WTC11 (cell line): Measurements from ENCODE around the gene TBC1D21. TPM values are rescaled to one million over a fixed set of nuclear protein-coding genes. Genes with fewer than 3 reads are reported as not detected.
A peak's percentile ranks its signal among the peaks of the same experiment; 100 is the strongest.

Experiments used
- ATAC-seq: fragments of 200-7000 bp; cut with Tn5 transposase; 2 replicates; pipeline ENCODE4 v1.10.0; 2021; ENCODE audit warnings: mild to moderate bottlenecking, moderate library complexity
- Bru-seq: library from RNA; stranded (reverse); fragments of 400-500 nt; gene quantifications from one replicate; lab custom pipeline; 2021; lab: Mats Ljungman, UMichigan
- CTCF ChIA-PET: fragments of 300-600 bp; sonication (Branson Sonifier 250); formaldehyde crosslinking; loops from one replicate; lab custom pipeline; 2021; ENCODE audit warnings: antibody characterized with exemption; lab: Charles Lee
- POLR2A ChIA-PET: fragments of 350-600 bp; sonication (Branson Sonifier 250); formaldehyde crosslinking; loops from one replicate; lab custom pipeline; 2021; ENCODE audit warnings: antibody characterized with exemption; lab: Charles Lee
- DNase-seq: peaks from one replicate; pipeline ENCODE4 v3.0.0; 2021; ENCODE audit warnings: low spot score
- H3K27ac Mint-ChIP-seq: 2 replicates; pipeline ENCODE4 v1.8.0; 2021; ENCODE audit warnings: mixed read lengths
- H3K27me3 Mint-ChIP-seq: 2 replicates; pipeline ENCODE4 v1.8.0; 2021; ENCODE audit warnings: low read depth, mild to moderate bottlenecking, moderate library complexity, mixed read lengths
- H3K36me3 Mint-ChIP-seq: 2 replicates; pipeline ENCODE4 v1.8.0; 2021; ENCODE audit warnings: mixed read lengths
- H3K4me1 Mint-ChIP-seq: 2 replicates; pipeline ENCODE4 v1.8.0; 2022; ENCODE audit warnings: mixed read lengths
- H3K4me3 Mint-ChIP-seq: 2 replicates; pipeline ENCODE4 v1.8.0; 2021; ENCODE audit warnings: mild to moderate bottlenecking, moderate library complexity, mixed read lengths
- H3K9me3 Mint-ChIP-seq: 2 replicates; pipeline ENCODE4 v1.8.0; 2021; ENCODE audit warnings: mixed read lengths
- CDX4 ChIP-seq: fragments of 250-450 bp; sonication (Bioruptor Pico); IDR thresholded peaks from 2 replicates; pipeline ENCODE4 v1.9.0; 2021; ENCODE audit warnings: moderate library complexity, mild to moderate bottlenecking, inconsistent platforms, borderline replicate concordance
- ELF4 ChIP-seq: sonication (generic); formaldehyde crosslinking; IDR thresholded peaks from 2 replicates; pipeline ENCODE4 v1.8.1; 2022; ENCODE audit warnings: low read depth, mild to moderate bottlenecking, moderate library complexity, missing genetic modification reagents
- GTF2I ChIP-seq: fragments of 250-450 bp; sonication (Bioruptor Pico); conservative IDR thresholded peaks from 2 replicates; pipeline ENCODE4 v1.4.0; 2021; ENCODE audit warnings: mild to moderate bottlenecking
- KAT7 ChIP-seq: sonication (generic); formaldehyde crosslinking; IDR thresholded peaks from 2 replicates; pipeline ENCODE4 v1.8.1; 2023; ENCODE audit warnings: missing genetic modification reagents, mild to moderate bottlenecking, borderline replicate concordance
- MYBL2 ChIP-seq: sonication (generic); formaldehyde crosslinking; IDR thresholded peaks from 2 replicates; pipeline ENCODE4 v1.8.1; 2023; ENCODE audit warnings: mild to moderate bottlenecking, moderate library complexity, missing genetic modification reagents
- NFATC4 ChIP-seq: fragments of 250-450 bp; sonication (Bioruptor Pico); IDR thresholded peaks from 2 replicates; pipeline ENCODE4 v1.9.0; 2021; ENCODE audit warnings: mild to moderate bottlenecking
- NFYB ChIP-seq: sonication (generic); formaldehyde crosslinking; conservative IDR thresholded peaks from 2 replicates; pipeline ENCODE4 v1.8.0; 2022; ENCODE audit warnings: low read depth, missing genetic modification reagents
- PRDM15 ChIP-seq: sonication (generic); formaldehyde crosslinking; IDR thresholded peaks from 2 replicates; pipeline ENCODE4 v1.8.0; 2022; ENCODE audit warnings: missing genetic modification reagents
- RORB ChIP-seq: fragments of 250-450 bp; sonication (Bioruptor Pico); IDR thresholded peaks from 2 replicates; pipeline ENCODE4 v1.9.0; 2021; ENCODE audit warnings: mild to moderate bottlenecking
- SMAD3 ChIP-seq: sonication (generic); formaldehyde crosslinking; IDR thresholded peaks from 2 replicates; pipeline ENCODE4 v1.8.0; 2022; ENCODE audit warnings: missing genetic modification reagents, mild to moderate bottlenecking, borderline replicate concordance
- SP1 ChIP-seq: sonication (generic); formaldehyde crosslinking; conservative IDR thresholded peaks from 2 replicates; pipeline ENCODE4 v1.8.1; 2022; ENCODE audit warnings: missing genetic modification reagents
- ZBTB21 ChIP-seq: sonication (generic); formaldehyde crosslinking; IDR thresholded peaks from 2 replicates; pipeline ENCODE4 v1.8.1; 2023; ENCODE audit warnings: mild to moderate bottlenecking, missing genetic modification reagents, borderline replicate concordance
- ZMAT4 ChIP-seq: fragments of 250-450 bp; sonication (Bioruptor Pico); IDR thresholded peaks from 2 replicates; pipeline ENCODE4 v1.9.0; 2021; ENCODE audit warnings: mild to moderate bottlenecking
- ZNF423 ChIP-seq: fragments of 250-450 bp; sonication (Bioruptor Pico); IDR thresholded peaks from 2 replicates; pipeline ENCODE4 v2.1.2; 2022; ENCODE audit warnings: mild to moderate bottlenecking, moderate library complexity
- ZNF512 ChIP-seq: sonication (generic); formaldehyde crosslinking; IDR thresholded peaks from 2 replicates; pipeline ENCODE4 v1.8.1; 2022; ENCODE audit warnings: missing genetic modification reagents, borderline replicate concordance
- long read RNA-seq, 3 experiments: library from RNA in 1 of 3; library from capped mRNA in 1 of 3; library from polyadenylated mRNA in 1 of 3; unstranded in 2 of 3; stranded (forward) in 1 of 3; transcript quantifications; one replicate each; pipeline ENCODE4 v2.0.0, GENCODE V29; 2021
- total RNA-seq: library from RNA; stranded (reverse); gene quantifications from 3 replicates; pipeline ENCODE4 v1.2.3, GENCODE V29; 2021
- TF ChIP-seq, protein P1 (sequence below): sonication (generic); formaldehyde crosslinking; IDR thresholded peaks from 2 replicates; pipeline ENCODE4 v1.8.1; 2023; ENCODE audit warnings: mild to moderate bottlenecking, missing genetic modification reagents, moderate library complexity

TBC1D21 gene, protein sequence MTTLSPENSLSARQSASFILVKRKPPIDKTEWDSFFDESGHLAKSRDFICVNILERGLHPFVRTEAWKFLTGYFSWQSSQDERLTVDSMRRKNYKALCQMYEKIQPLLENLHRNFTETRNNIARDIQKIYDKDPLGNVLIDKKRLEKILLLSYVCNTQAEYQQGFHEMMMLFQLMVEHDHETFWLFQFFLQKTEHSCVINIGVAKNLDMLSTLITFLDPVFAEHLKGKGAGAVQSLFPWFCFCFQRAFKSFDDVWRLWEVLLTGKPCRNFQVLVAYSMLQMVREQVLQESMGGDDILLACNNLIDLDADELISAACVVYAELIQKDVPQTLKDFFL
- total RNA-seq (not detected in 3 replicates), Bru-seq, nascent RNA (percentile 6 among the genes with signal in this experiment)
- long read RNA-seq, experiment 1: 0 reads
- long read RNA-seq, experiment 2: 0 reads
- long read RNA-seq, experiment 3: 0 reads

DNA sequence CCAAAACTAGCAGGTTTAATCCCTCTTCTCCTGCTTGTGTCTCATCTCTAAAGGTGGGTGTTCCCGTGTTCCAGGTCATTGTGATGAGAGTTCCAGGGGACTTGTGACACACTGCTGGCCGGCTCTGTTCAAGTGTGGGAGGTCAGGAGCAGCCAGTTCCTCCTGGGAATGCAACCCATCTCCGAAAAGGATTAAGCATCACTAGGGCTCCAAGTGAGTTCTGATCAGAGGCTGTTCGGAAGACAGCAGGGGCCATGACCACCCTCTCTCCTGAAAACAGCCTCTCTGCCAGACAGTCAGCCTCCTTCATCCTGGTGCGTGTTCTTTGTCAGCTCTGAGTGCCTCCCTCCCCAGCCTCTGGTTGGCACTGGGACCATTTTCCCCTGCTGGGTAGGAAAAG lies at the start of gene TBC1D21:
TSS of gene TBC1D21 (plus strand) at position 109 of the 400 bp plus-strand sequence. CDS start at position 255, 146 bp downstream.
- no peak within 1 kb of the TSS for H3K27ac Mint-ChIP-seq
- peaks cover 7% of the 10 kb centered on the region for H3K4me1 Mint-ChIP-seq
- no peak for TF ChIP-seq SP1 (CRISPR knock-in tag)
- H3K4me3 Mint-ChIP-seq: no peak within 1 kb of the TSS
- no peak for DNase-seq
- no peaks in the 10 kb centered on the region; the same call in 1 of the 2 replicates for H3K27me3 Mint-ChIP-seq
- H3K36me3 Mint-ChIP-seq: no peaks in the 10 kb centered on the region
- no peak; the same call in 1 of the 2 replicates for ATAC-seq
- ChIA-PET CTCF (interaction anchor here (0.6 to 4.1 kb wide), 52 partner anchors 8 to 449 kb away, joined by 3 to 45 read pairs (median 5); partner anchors contain the start of genes INSYN1, LOXL1 and PML), POLR2A (interaction anchor here (0.6 kb wide), 1 partner anchor 22 kb away, joined by 3 read pairs; no protein-coding TSS in a partner anchor)
- H3K9me3 Mint-ChIP-seq: no peaks in the 10 kb centered on the region

DNA sequence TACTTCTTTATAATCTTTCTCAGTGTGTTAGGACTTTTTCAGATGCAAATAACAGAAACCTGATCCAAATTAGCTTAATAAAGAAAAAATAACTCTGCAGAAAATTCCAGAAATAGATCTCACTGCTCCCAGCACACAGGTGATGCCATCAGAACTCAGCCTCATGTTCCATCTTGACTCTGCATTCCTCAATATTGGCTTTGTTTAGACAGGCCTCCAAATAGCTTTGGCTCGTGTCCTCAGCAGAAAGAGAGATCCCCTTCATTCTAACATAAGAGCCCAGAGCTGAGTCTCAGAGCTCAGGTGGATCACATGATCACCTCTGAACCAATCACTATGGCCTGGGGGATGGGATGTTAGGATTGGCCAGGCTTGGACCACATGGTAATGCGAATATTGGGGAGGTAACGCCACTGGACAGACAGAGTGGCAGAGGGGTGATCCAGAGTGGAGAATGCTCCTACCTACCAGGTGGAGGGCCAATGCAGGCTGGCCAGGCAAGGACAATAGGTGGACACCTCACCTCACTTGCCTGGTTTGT lies 46.6 kb upstream of the TBC1D21 start:
- no peak for DNase-seq
- POLR2A ChIA-PET: no interaction called here
- H3K9me3 Mint-ChIP-seq: peaks cover 3% of the 10 kb centered on the region; the same call in 1 of the 2 replicates
- ATAC-seq: no peak; the same call in 1 of the 2 replicates
- H3K36me3 Mint-ChIP-seq: no peaks in the 10 kb centered on the region
- H3K27me3 Mint-ChIP-seq: peaks cover 4% of the 10 kb centered on the region; the same call in 1 of the 2 replicates
- H3K4me1 Mint-ChIP-seq: no peaks in the 10 kb centered on the region; the same call in 1 of the 2 replicates
- H3K27ac Mint-ChIP-seq: no peak overlapping the region
- H3K4me3 Mint-ChIP-seq: no peak overlapping the region
- TF ChIP-seq ZNF512 (CRISPR knock-in tag): no peak
- TF ChIP-seq MYBL2 (CRISPR knock-in tag): no peak
- no peak for TF ChIP-seq SMAD3 (CRISPR knock-in tag)
- TF ChIP-seq ZNF423 (CRISPR knock-in tag): no peak
- TF ChIP-seq CDX4 (CRISPR knock-in tag): no peak
- TF ChIP-seq NFATC4 (CRISPR knock-in tag): no peak
- TF ChIP-seq KAT7: no peak
- no peak for TF ChIP-seq ZMAT4 (CRISPR knock-in tag)
- TF ChIP-seq RORB (CRISPR knock-in tag): no peak
- no peak for TF ChIP-seq ZBTB21
- no peak for TF ChIP-seq ELF4 (CRISPR knock-in tag)
- TF ChIP-seq GTF2I (CRISPR knock-in tag): no peak
- TF ChIP-seq, protein P1, sequence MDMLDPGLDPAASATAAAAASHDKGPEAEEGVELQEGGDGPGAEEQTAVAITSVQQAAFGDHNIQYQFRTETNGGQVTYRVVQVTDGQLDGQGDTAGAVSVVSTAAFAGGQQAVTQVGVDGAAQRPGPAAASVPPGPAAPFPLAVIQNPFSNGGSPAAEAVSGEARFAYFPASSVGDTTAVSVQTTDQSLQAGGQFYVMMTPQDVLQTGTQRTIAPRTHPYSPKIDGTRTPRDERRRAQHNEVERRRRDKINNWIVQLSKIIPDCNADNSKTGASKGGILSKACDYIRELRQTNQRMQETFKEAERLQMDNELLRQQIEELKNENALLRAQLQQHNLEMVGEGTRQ (CRISPR knock-in tag): peak; percentile 72
- peak; percentile 69 for TF ChIP-seq NFYB (CRISPR knock-in tag)
- TF ChIP-seq PRDM15: no peak
- CTCF ChIA-PET: interaction anchor here (0.6 to 1.9 kb wide), 3 partner anchors 40 to 47 kb away, joined by 3 to 5 read pairs (median 4); no protein-coding TSS in a partner anchor
